Lower leg skin (tissue), 4 donors: ENCODE results near the gene LRRC37B. TPM values are rescaled to one million over a fixed set of nuclear protein-coding genes. Genes with fewer than 3 reads are reported as not detected.

Experiments
- DNase-seq, 2 donors: peaks; one replicate each; pipeline ENCODE4 v3.0.0-alpha.2; 2019; ENCODE audit warnings: low spot score in 2 of 2
- H3K4me3 ChIP-seq: fragments of 200-600 bp; sonication (generic); 2 replicates; pipeline ENCODE4 v1.5.1; 2017; ENCODE audit warnings: mild to moderate bottlenecking, low read depth; ENCODE audit not compliant: poor library complexity, severe bottlenecking
- POLR2A ChIP-seq, 2 donors: fragments of 450-650 bp; IDR thresholded peaks; one replicate each; pipeline ENCODE4 v1.6.1; 2016 to 2017; ENCODE audit warnings: antibody characterized with exemption in 2 of 2, mild to moderate bottlenecking in 1 of 2, moderate library complexity in 1 of 2
- WGBS, 2 donors: methylation state at CpG; one replicate each; pipeline ENCODE4 v1.1.5; 2018; 5-methylcytosine and 5-hydroxymethylcytosine counted together
- intact Hi-C: fragments of 100-400 bp; cut with DNase I; formaldehyde crosslinking; loops from one replicate; pipeline ENCODE4 v1.15.0; 2023; ENCODE audit warnings: low total_unique reads
- total RNA-seq, 4 donors: library from RNA; depleted of rRNA; stranded (reverse); fragments of >200 nt; gene quantifications; one replicate each; pipeline ENCODE4 v1.1.0, GENCODE V29; 2016
- TF ChIP-seq, protein P1 (sequence below), 3 donors: fragments of 450-650 bp; IDR thresholded peaks; one replicate each; pipeline ENCODE4 v1.5.1; 2016; ENCODE audit warnings: antibody characterized with exemption in 3 of 3, mild to moderate bottlenecking in 3 of 3, moderate library complexity in 2 of 3

Gene LRRC37B
- total RNA-seq, 4 donors from 2014 or later = 24.1 to 36.0 (median 26.0) TPM

DNA sequence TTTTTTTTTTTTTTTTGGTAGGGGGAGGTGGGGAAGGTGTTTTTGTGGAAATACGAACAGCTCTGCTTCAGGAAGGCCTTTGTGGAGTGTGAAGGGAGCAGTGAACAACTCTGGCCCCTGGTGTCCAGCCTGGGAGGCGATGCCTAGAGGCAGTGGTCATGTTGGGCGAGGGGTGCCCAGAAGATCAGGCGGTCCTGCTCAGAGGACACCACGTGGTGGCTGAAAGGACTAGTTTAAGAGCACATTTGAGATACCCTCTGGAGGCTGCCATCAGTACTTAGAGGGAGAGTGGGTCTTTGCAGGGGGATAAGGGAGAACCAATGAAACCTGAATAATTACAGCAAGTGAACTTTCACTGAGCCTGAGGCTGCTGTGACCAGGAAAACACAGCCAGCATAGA is 95.0 kb downstream of the LRRC37B start:
- intact Hi-C loops = no loop called here

DNA sequence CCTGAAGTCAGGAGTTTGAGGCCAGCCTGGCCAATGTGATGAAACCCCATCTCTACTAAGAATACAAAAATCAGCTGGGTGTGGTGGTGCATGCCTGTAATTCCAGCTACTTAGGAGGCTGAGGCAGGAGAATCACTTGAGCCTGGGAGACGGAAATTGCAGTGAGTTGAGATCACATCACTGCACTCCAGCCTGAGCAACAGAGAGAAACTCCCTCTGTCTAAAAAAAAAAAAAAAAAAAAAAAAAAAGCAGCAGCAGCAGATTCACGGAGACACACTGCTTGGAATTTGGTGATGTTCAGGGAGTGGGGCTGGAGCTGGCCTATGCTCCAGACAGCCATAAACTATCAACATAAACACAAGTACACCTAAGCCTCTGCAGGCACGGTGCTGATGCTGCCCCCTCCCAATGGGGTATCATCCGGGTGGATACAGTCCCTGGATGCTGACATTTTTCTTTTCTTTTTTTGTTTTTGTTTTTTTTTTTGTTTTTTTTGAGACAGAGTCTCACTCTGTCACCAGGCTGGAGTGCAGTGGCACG is 95.5 kb downstream of the LRRC37B start:
- no peak overlapping the region for H3K4me3 ChIP-seq
- 81 to 92% methylated on average over 5 of the region's 5 CpGs for WGBS, 2 donors
- no peak for DNase-seq
- no peak for TF ChIP-seq POLR2A (IDR thresholded peaks at IDR 0.05)
- TF ChIP-seq, protein P1, sequence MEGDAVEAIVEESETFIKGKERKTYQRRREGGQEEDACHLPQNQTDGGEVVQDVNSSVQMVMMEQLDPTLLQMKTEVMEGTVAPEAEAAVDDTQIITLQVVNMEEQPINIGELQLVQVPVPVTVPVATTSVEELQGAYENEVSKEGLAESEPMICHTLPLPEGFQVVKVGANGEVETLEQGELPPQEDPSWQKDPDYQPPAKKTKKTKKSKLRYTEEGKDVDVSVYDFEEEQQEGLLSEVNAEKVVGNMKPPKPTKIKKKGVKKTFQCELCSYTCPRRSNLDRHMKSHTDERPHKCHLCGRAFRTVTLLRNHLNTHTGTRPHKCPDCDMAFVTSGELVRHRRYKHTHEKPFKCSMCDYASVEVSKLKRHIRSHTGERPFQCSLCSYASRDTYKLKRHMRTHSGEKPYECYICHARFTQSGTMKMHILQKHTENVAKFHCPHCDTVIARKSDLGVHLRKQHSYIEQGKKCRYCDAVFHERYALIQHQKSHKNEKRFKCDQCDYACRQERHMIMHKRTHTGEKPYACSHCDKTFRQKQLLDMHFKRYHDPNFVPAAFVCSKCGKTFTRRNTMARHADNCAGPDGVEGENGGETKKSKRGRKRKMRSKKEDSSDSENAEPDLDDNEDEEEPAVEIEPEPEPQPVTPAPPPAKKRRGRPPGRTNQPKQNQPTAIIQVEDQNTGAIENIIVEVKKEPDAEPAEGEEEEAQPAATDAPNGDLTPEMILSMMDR (IDR thresholded peaks at IDR 0.05) = no peak
- intact Hi-C loops = no loop called here

More for the DNA sequence above, 95.0 kb downstream of the LRRC37B start:
- WGBS, 2 donors = 87 to 94% methylated on average over 5 of the region's 5 CpGs
- no peak overlapping the region for H3K4me3 ChIP-seq
- DNase-seq = no peak
- TF ChIP-seq, protein P1 (IDR thresholded peaks at IDR 0.05) = no peak
- no peak for TF ChIP-seq POLR2A (IDR thresholded peaks at IDR 0.05)

Other genes with a start within 250 kb of the LRRC37B start
- 10 to 100 TPM; 49.3 to 56.8 (median 50.4) TPM for gene COPRS, start 148.1 kb upstream of the LRRC37B start, total RNA-seq
- gene UTP6, start 105.7 kb upstream of the LRRC37B start, total RNA-seq = 10 to 100 TPM; 21.4 to 38.9 (median 24.7) TPM
- gene SUZ12, start 70.4 kb upstream of the LRRC37B start, total RNA-seq = 10 to 100 TPM; 14.1 to 15.9 (median 14.4) TPM
- 10 to 100 TPM; 60.8 to 97.6 (median 72.7) TPM for gene RHOT1, start 135.1 kb downstream of the LRRC37B start, total RNA-seq